WERI-Rb-1 (cell line): Measurements from ENCODE around the gene CPT2.
A peak's percentile ranks its signal among the peaks of the same experiment; 100 is the strongest.

ENCODE experiments used
- DNase-seq: peaks from one replicate; pipeline ENCODE4 v3.0.0-alpha.2; 2020
- H3K27ac ChIP-seq: fragments of 250-450 bp; sonication (Bioruptor Pico); 2 replicates; pipeline ENCODE4 v1.5.1; 2020; ENCODE audit warnings: mild to moderate bottlenecking, moderate library complexity
- H3K27me3 ChIP-seq: fragments of 250-450 bp; sonication (Bioruptor Pico); 2 replicates; pipeline ENCODE4 v1.5.1; 2021; ENCODE audit warnings: mild to moderate bottlenecking, low read depth, moderate library complexity; ENCODE audit not compliant: insufficient read depth, severe bottlenecking
- H3K36me3 ChIP-seq: fragments of 250-450 bp; sonication (Bioruptor Pico); 2 replicates; pipeline ENCODE4 v1.5.1; 2020; ENCODE audit warnings: mild to moderate bottlenecking, moderate library complexity
- H3K4me3 ChIP-seq: 2 replicates; pipeline ENCODE4 v1.5.1; 2011; ENCODE audit warnings: low read depth, mild to moderate bottlenecking, control low read depth, low read length
- H3K9me3 ChIP-seq: fragments of 250-450 bp; sonication (Bioruptor Pico); 2 replicates; pipeline ENCODE4 v1.5.1; 2021; ENCODE audit warnings: mild to moderate bottlenecking, moderate library complexity; ENCODE audit not compliant: severe bottlenecking
- TF ChIP-seq, protein P1 (sequence below): IDR thresholded peaks from 2 replicates; pipeline ENCODE4 v1.5.1; 2011; ENCODE audit warnings: low read depth, mild to moderate bottlenecking, control low read depth, inconsistent platforms, low read length

Gene CPT2

DNA sequence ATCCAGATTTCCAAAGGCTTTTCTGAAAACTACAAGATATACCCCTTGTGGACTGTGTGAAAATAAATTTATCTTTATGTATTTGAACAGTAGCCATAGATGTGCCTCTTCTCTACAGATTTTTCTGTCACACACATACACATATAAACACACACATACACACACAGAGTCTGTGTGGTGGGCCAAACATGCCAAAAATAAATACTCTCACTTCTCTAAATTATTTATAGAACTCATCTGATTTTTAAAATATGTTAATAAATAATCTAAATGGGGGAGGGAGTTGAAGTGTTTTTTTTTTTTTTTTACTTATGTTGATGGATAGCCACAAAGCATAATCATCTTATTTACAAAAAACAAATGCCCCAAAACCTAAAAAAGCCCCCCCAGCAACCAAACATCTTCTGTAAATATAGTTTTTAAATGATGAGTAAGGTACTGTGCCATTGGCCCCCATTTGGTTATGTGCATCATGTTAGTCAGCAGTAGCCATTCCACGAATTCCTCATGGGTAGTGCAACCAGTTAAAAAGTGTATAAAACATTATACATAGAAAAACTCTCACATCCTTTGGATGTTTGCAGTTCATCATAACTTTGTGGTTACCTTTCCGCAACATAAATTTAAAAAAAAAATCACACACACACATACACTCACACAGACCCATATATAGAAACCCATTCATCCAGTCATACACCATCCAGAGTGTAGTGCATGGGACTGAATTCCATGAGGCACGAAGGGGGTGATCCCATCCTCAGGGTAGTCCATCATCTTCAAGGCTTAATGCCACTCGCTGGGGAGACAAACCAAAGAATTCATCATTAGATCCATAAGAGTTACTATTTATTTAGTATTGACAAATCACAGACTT, 49.9 kb downstream of the CPT2 start:
- Histone ChIP-seq H3K36me3 (peaks cover 65% of the 10 kb centered on the region), H3K4me3 (no peak overlapping the region), H3K27me3 (no peaks in the 10 kb centered on the region), H3K9me3 (peaks cover 3% of the 10 kb centered on the region), H3K27ac (no peak overlapping the region)
- TF ChIP-seq, protein P1, sequence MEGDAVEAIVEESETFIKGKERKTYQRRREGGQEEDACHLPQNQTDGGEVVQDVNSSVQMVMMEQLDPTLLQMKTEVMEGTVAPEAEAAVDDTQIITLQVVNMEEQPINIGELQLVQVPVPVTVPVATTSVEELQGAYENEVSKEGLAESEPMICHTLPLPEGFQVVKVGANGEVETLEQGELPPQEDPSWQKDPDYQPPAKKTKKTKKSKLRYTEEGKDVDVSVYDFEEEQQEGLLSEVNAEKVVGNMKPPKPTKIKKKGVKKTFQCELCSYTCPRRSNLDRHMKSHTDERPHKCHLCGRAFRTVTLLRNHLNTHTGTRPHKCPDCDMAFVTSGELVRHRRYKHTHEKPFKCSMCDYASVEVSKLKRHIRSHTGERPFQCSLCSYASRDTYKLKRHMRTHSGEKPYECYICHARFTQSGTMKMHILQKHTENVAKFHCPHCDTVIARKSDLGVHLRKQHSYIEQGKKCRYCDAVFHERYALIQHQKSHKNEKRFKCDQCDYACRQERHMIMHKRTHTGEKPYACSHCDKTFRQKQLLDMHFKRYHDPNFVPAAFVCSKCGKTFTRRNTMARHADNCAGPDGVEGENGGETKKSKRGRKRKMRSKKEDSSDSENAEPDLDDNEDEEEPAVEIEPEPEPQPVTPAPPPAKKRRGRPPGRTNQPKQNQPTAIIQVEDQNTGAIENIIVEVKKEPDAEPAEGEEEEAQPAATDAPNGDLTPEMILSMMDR, result no peak
- no peak for DNase-seq

DNA sequence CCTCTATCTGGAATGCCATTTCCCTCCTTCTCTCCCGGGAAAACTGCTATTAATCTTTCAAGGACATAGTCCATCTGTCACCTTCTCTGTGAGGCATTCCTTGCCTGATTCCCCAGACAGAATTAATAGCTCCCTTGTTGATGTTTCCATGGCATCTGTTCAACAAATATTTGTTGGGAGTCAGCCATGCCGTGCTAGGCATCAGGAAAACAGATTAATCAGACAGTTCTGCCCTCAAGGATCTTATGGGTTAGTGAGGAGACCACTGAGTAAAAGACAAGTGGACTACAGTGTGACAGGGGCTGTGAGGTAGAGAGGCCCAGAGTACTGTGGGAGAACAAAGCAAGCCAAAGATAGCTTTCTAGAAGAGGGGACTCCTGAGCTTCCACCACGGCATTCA, 53.1 kb downstream of the CPT2 start:
- TF ChIP-seq, protein P1, result no peak
- Histone ChIP-seq H3K36me3 (peaks cover 84% of the 10 kb centered on the region), H3K9me3 (peaks cover 3% of the 10 kb centered on the region), H3K4me3 (no peak overlapping the region), H3K27me3 (no peaks in the 10 kb centered on the region), H3K27ac (peak overlapping the region; percentile 59)
- peak; percentile 35 for DNase-seq

DNA sequence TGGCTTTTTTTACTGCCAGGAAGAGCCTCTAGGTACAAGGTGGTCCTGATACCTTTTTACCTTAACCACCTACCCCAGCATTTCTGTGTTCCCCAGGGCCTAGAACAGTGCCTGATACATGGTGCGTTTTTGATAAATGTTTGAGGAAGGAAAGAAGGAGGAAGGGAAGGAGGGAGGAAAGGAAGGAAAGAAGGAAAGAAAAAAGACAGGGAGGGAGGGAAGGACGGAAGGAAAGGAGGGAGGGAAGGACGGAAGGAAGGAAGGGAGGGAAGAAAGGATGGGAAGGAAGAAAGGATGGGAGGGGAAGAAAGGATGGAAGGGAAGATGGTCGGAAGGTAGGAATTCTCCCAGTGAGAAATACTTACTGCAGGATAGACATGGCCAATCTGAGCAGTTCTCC, 53.7 kb downstream of the CPT2 start:
- H3K9me3 ChIP-seq, result peaks cover 3% of the 10 kb centered on the region
- TF ChIP-seq, protein P1, result no peak
- H3K4me3 ChIP-seq, result no peak overlapping the region
- H3K27me3 ChIP-seq, result no peaks in the 10 kb centered on the region
- peaks cover 90% of the 10 kb centered on the region for H3K36me3 ChIP-seq
- DNase-seq, result no peak
- H3K27ac ChIP-seq, result peak overlapping the region; percentile 59

DNA sequence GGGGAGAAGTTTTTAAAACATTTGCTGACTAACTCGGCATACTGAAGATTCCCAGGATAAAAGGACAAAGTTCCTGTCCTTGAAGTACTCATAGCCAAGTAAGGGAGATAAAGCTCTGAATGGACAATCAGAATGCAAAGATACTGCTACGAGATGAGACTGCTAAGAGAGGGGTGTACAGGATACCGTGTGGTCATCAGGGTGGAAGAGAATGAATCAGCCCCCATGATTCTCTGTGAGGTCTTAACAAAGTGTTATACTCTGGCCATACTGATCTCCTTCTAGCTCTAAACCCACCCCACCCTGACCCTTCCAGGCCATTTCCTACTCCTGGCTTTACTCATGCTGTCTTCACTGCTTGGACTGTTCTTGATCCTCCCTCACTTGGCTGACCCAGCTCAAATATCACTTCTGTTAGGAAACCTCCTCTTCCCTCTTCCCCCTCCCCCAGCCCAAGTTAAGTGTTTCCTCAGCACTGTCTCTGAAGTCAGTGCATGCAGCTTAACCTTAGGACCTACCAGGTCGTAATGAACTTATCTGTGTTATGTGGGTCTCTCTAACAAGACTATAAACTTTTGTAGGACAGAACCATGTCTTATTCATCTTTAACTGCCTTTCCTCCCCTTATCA, 57.5 kb downstream of the CPT2 start:
- TF ChIP-seq, protein P1, result no peak
- no peak overlapping the region for H3K4me3 ChIP-seq
- no peak overlapping the region for H3K27ac ChIP-seq
- no peak for DNase-seq
- H3K9me3 ChIP-seq, result peaks cover 3% of the 10 kb centered on the region
- H3K36me3 ChIP-seq, result peaks cover 91% of the 10 kb centered on the region
- no peaks in the 10 kb centered on the region for H3K27me3 ChIP-seq

DNA sequence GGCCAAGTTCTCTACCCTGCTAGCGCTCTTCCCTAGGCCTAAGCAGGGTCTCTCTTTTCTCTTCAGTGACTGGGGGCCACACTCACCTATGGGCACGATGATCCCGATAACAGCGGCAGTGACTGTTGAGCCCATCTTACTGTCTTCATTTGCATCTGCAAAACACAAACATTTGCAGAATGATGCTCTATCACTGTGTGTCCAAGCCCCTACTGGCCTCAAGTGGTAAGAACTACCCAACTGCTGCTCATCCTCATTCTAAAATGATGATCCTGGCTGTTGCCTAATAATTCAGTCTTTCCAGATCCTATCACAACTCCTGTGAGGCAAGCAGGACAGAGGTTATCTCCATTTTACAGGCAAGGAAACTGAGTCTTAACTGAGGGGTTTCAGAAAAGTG, 58.4 kb downstream of the CPT2 start:
- TF ChIP-seq, protein P1, result no peak
- Histone ChIP-seq H3K27me3 (no peaks in the 10 kb centered on the region), H3K36me3 (peaks cover 91% of the 10 kb centered on the region), H3K27ac (no peak overlapping the region), H3K9me3 (no peaks in the 10 kb centered on the region), H3K4me3 (no peak overlapping the region)
- DNase-seq, result no peak
